ENCODE measurements around the gene ABHD2. TPM values are rescaled to one million over a fixed set of nuclear protein-coding genes. Genes with fewer than 3 reads are reported as not detected.
"Not testable (repeated sequence)": the region's sequence is repeated elsewhere in the genome, so short reads cannot be mapped to it uniquely, and the experiment has no call there.

The ABHD2 gene
- total RNA-seq, 6 experiments from 2014 or later = 43.1 to 63.5 (median 51.8) TPM

DNA sequence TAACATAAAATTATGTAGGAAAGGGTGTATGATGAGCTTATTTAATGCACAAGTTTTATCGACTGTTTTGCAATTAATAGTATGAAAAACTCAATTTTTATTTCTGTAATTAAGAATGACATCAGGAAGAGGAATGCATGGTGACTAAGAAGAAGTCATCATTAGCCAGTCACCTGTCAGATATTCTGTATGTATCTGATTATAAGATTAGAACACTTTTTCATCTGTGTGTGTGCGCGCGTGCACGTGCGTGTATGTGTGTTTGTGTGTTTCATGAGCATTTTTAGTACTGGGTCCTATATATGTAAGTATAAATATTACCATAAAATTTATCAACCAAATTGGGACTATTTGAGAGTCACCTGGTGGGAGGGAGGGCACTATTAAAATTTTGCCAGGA lies 5.0 kb upstream of the ABHD2 start:
- no peak for DNase-seq
- peaks cover 23% of the 10 kb centered on the region for H3K4me1 Mint-ChIP-seq (ENCODE audit: low read depth)
- H3K4me3 Mint-ChIP-seq = no peak overlapping the region
- peaks cover 5% of the 10 kb centered on the region; the same call in 1 of the 2 replicates for H3K36me3 Mint-ChIP-seq (ENCODE audit: low read depth)
- TF ChIP-seq CTCF (IDR thresholded peaks at IDR 0.05) = no peak
- no peak overlapping the region for H3K27ac Mint-ChIP-seq
- no peaks in the 10 kb centered on the region; the same call in 1 of the 2 replicates for H3K27me3 Mint-ChIP-seq (ENCODE audit: insufficient read depth)
- H3K9me3 Mint-ChIP-seq = peaks cover 4% of the 10 kb centered on the region; the same call in 1 of the 2 replicates

GRCh38 chr15:89085289-89085926 lies 2.8 kb upstream of the ABHD2 start:
- DNase-seq = no peak
- H3K27me3 Mint-ChIP-seq (ENCODE audit: insufficient read depth) = no peaks in the 10 kb centered on the region; the same call in none of the 2 replicates
- H3K27ac Mint-ChIP-seq = no peak overlapping the region
- TF ChIP-seq CTCF (IDR thresholded peaks at IDR 0.05) = no peak
- H3K4me1 Mint-ChIP-seq (ENCODE audit: low read depth) = peaks cover 38% of the 10 kb centered on the region
- H3K36me3 Mint-ChIP-seq (ENCODE audit: low read depth) = no peaks in the 10 kb centered on the region
- H3K9me3 Mint-ChIP-seq = no peaks in the 10 kb centered on the region
- no peak overlapping the region for H3K4me3 Mint-ChIP-seq

- H3K4me1 Mint-ChIP-seq (ENCODE audit: low read depth) = peaks cover 43% of the 10 kb centered on the region
- not testable (repeated sequence) for H3K4me3 Mint-ChIP-seq; DNase-seq; H3K27ac Mint-ChIP-seq; H3K27me3 Mint-ChIP-seq (ENCODE audit: insufficient read depth); H3K36me3 Mint-ChIP-seq (ENCODE audit: low read depth); H3K9me3 Mint-ChIP-seq
Measured at GRCh38 chr15:89085933-89086332, 2.3 kb upstream of the ABHD2 start.

- not testable (repeated sequence) for H3K36me3 Mint-ChIP-seq (ENCODE audit: low read depth); H3K27me3 Mint-ChIP-seq (ENCODE audit: insufficient read depth); H3K4me3 Mint-ChIP-seq; H3K27ac Mint-ChIP-seq; H3K9me3 Mint-ChIP-seq; DNase-seq
- peaks cover 48% of the 10 kb centered on the region for H3K4me1 Mint-ChIP-seq (ENCODE audit: low read depth)
Measured at GRCh38 chr15:89086390-89086789, 1.9 kb upstream of the ABHD2 start.

- Mint-ChIP-seq H3K27ac (no peak overlapping the region), H3K4me3 (no peak overlapping the region), H3K9me3 (no peaks in the 10 kb centered on the region), H3K4me1 (ENCODE audit: low read depth) (peaks cover 56% of the 10 kb centered on the region), H3K27me3 (ENCODE audit: insufficient read depth) (no peaks in the 10 kb centered on the region; the same call in 1 of the 2 replicates), H3K36me3 (ENCODE audit: low read depth) (no peaks in the 10 kb centered on the region)
- no peak for DNase-seq
- TF ChIP-seq CTCF (IDR thresholded peaks at IDR 0.05) = no peak
Measured at GRCh38 chr15:89087161-89087829, 961 bp upstream of the ABHD2 start.

GRCh38 chr15:89088605-89089315 lies 504 bp downstream of the ABHD2 start:
- peaks cover 2% of the 10 kb centered on the region for H3K27me3 Mint-ChIP-seq (ENCODE audit: insufficient read depth)
- TF ChIP-seq CTCF (IDR thresholded peaks at IDR 0.05) = no peak
- H3K4me3 Mint-ChIP-seq = no peak overlapping the region
- no peak for DNase-seq
- peaks cover 5% of the 10 kb centered on the region; the same call in 1 of the 2 replicates for H3K36me3 Mint-ChIP-seq (ENCODE audit: low read depth)
- H3K9me3 Mint-ChIP-seq = no peaks in the 10 kb centered on the region
- H3K27ac Mint-ChIP-seq = peak overlapping the region; percentile 79; the same call in 1 of the 2 replicates
- H3K4me1 Mint-ChIP-seq (ENCODE audit: low read depth) = peaks cover 57% of the 10 kb centered on the region

All from HFFc6 (cell line).